ENCODE data around the gene AVPR2.

Gene AVPR2

GRCh38 chrX:153865685-153866084 lies 38.8 kb upstream of the AVPR2 start:
- no peak for DNase-seq
- peaks cover 84% of the 10 kb centered on the region for H3K36me3 ChIP-seq
- H3K27me3 ChIP-seq = no peaks in the 10 kb centered on the region
- no peaks in the 10 kb centered on the region for H3K9me3 ChIP-seq
- no peak for TF ChIP-seq CTCF (IDR thresholded peaks at IDR 0.05; ENCODE audit: low read depth, low read length)
- H3K4me1 ChIP-seq = peaks cover 23% of the 10 kb centered on the region
- no peak overlapping the region for H3K4me3 ChIP-seq (ENCODE audit: low read depth, low read length)

- H3K36me3 ChIP-seq = peaks cover 89% of the 10 kb centered on the region
- H3K27me3 ChIP-seq = no peaks in the 10 kb centered on the region
- H3K4me1 ChIP-seq = peaks cover 26% of the 10 kb centered on the region
- no peak for TF ChIP-seq CTCF (IDR thresholded peaks at IDR 0.05; ENCODE audit: low read depth, low read length)
- H3K4me3 ChIP-seq (ENCODE audit: low read depth, low read length) = no peak overlapping the region
- no peaks in the 10 kb centered on the region for H3K9me3 ChIP-seq
- DNase-seq = no peak
Observed at GRCh38 chrX:153866302-153867019, 38.0 kb upstream of the AVPR2 start.

GRCh38 chrX:153867139-153867538 lies 37.3 kb upstream of the AVPR2 start:
- H3K4me3 ChIP-seq (ENCODE audit: low read depth, low read length) = no peak overlapping the region
- DNase-seq = no peak
- TF ChIP-seq CTCF (IDR thresholded peaks at IDR 0.05; ENCODE audit: low read depth, low read length) = no peak
- H3K27me3 ChIP-seq = no peaks in the 10 kb centered on the region
- H3K4me1 ChIP-seq = peaks cover 27% of the 10 kb centered on the region
- H3K36me3 ChIP-seq = peaks cover 88% of the 10 kb centered on the region
- no peaks in the 10 kb centered on the region for H3K9me3 ChIP-seq

- no peak for DNase-seq
- no peak overlapping the region for H3K4me3 ChIP-seq (ENCODE audit: low read depth, low read length)
- no peaks in the 10 kb centered on the region for H3K9me3 ChIP-seq
- peaks cover 88% of the 10 kb centered on the region for H3K36me3 ChIP-seq
- TF ChIP-seq CTCF (IDR thresholded peaks at IDR 0.05; ENCODE audit: low read depth, low read length) = no peak
- no peaks in the 10 kb centered on the region for H3K27me3 ChIP-seq
- H3K4me1 ChIP-seq = peaks cover 27% of the 10 kb centered on the region
Observed at GRCh38 chrX:153867671-153868070, 36.8 kb upstream of the AVPR2 start.

- DNase-seq = no peak
- H3K27me3 ChIP-seq = no peaks in the 10 kb centered on the region
- no peak for TF ChIP-seq CTCF (IDR thresholded peaks at IDR 0.05; ENCODE audit: low read depth, low read length)
- no peak overlapping the region for H3K4me3 ChIP-seq (ENCODE audit: low read depth, low read length)
- peaks cover 86% of the 10 kb centered on the region for H3K36me3 ChIP-seq
- no peaks in the 10 kb centered on the region for H3K9me3 ChIP-seq
- peaks cover 29% of the 10 kb centered on the region for H3K4me1 ChIP-seq
Observed at GRCh38 chrX:153868576-153869472, 35.6 kb upstream of the AVPR2 start.

Measured in BE2C (cell line).